Lung (tissue), 12 donors: ENCODE data around the gene CLIC1. TPM values are rescaled to one million over a fixed set of nuclear protein-coding genes. Genes with fewer than 3 reads are reported as not detected.
A peak's percentile ranks its signal among the peaks of the same experiment; 100 is the strongest.

Experiments used
- ATAC-seq: fragments of 200-7000 bp; cut with Tn5 transposase; one replicate; pipeline ENCODE4 v1.9.1; 2020; ENCODE audit warnings: moderate number of reproducible peaks; ENCODE audit not compliant: insufficient read depth, low FRiP score
- DNase-seq, 3 donors: peaks; one replicate each; pipeline ENCODE4 v3.0.0-alpha.2; 2013 to 2017
- H3K27ac ChIP-seq, 2 donors: one replicate each; pipeline ENCODE4 v1.5.1; 2013; ENCODE audit warnings: mild to moderate bottlenecking in 2 of 2, moderate library complexity in 2 of 2, control low read depth in 1 of 2, inconsistent platforms in 1 of 2, low read depth in 1 of 2, low read length in 1 of 2
- H3K27me3 ChIP-seq, 3 donors: one replicate each; pipeline ENCODE4 v1.5.1; 2013; ENCODE audit warnings: low read length in 2 of 3; ENCODE audit not compliant: control insufficient read depth in 3 of 3, insufficient read depth in 3 of 3
- H3K36me3 ChIP-seq, 4 donors: one replicate each; pipeline ENCODE4 v1.5.1; 2013; ENCODE audit warnings: low read length in 4 of 4, mild to moderate bottlenecking in 1 of 4, moderate library complexity in 1 of 4; ENCODE audit not compliant: control insufficient read depth in 4 of 4, insufficient read depth in 4 of 4
- H3K4me1 ChIP-seq, 5 donors: one replicate each; pipeline ENCODE4 v1.5.1; 2013; ENCODE audit warnings: low read length in 5 of 5, mild to moderate bottlenecking in 2 of 5, moderate library complexity in 1 of 5; ENCODE audit not compliant: control insufficient read depth in 5 of 5, insufficient read depth in 5 of 5
- H3K4me3 ChIP-seq: one replicate; pipeline ENCODE4 v1.5.1; 2013; ENCODE audit warnings: mild to moderate bottlenecking, control low read depth, moderate library complexity
- H3K9ac ChIP-seq, 2 donors: one replicate each; pipeline ENCODE4 v1.5.1; 2013; ENCODE audit warnings: low read length in 2 of 2, control low read depth in 1 of 2; ENCODE audit not compliant: insufficient read depth in 1 of 2
- H3K9me3 ChIP-seq, 4 donors: one replicate each; pipeline ENCODE4 v1.5.1; 2013; ENCODE audit warnings: low read length in 3 of 4, mild to moderate bottlenecking in 1 of 4, moderate library complexity in 1 of 4; ENCODE audit not compliant: control insufficient read depth in 4 of 4, insufficient read depth in 3 of 4
- WGBS, 2 donors: extraction: QIAGEN DNeasy Blood & Tissue Kit; methylation state at CpG; one replicate each; pipeline ENCODE4 v1.1.7; 2013; 5-methylcytosine and 5-hydroxymethylcytosine counted together
- polyA plus RNA-seq, 2 donors: library from polyadenylated mRNA; stranded (reverse); fragments of 200-250 nt; gene quantifications; one replicate each; pipeline ENCODE4 v1.2.1, GENCODE V29; 2013
- total RNA-seq, 2 donors: library from RNA; depleted of rRNA in 1 of 2; stranded (reverse); fragments of >200 nt in 1 of 2; gene quantifications; one replicate each; pipeline ENCODE4 v1.2.1, GENCODE V29; 2014 to 2021
- TF ChIP-seq, protein P1 (sequence below): IDR thresholded peaks from 2 replicates; pipeline ENCODE4 v1.5.1; 2012; ENCODE audit warnings: mild to moderate bottlenecking; ENCODE audit errors: control extremely low read depth, extremely low read depth
- donor health status: control.
- donor health status: control.
- donor health status: Bipolar disorder and iron deficiency.
- donor health status: healthy.
- donor health status: DM: yes; HTN: yes; CAD: no.

CLIC1 gene
- total and polyA plus RNA-seq, 4 donors, result 231 to 763 (median 378) TPM

DNA sequence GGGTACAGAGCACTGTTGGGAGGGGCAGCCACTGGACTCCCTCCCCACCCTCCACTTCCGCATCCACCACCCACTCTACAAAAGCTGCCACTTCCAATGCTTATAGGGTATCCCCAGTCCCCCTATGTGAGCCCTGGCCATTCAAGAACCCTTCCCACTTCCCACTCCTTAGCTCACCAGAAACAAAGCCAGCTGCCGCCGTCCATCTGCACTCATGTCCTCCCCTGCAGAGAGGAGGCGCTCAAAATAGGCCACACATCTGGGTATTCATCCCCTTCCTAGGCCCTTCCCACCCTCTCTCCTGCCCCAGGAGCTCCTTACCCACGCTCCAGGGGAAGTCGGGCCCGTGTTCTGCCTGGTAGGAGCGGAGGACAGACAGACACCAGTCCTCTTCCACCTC, 49.0 kb downstream of the CLIC1 start:
- no peaks in the 10 kb centered on the region for H3K9me3 ChIP-seq
- TF ChIP-seq, protein P1, sequence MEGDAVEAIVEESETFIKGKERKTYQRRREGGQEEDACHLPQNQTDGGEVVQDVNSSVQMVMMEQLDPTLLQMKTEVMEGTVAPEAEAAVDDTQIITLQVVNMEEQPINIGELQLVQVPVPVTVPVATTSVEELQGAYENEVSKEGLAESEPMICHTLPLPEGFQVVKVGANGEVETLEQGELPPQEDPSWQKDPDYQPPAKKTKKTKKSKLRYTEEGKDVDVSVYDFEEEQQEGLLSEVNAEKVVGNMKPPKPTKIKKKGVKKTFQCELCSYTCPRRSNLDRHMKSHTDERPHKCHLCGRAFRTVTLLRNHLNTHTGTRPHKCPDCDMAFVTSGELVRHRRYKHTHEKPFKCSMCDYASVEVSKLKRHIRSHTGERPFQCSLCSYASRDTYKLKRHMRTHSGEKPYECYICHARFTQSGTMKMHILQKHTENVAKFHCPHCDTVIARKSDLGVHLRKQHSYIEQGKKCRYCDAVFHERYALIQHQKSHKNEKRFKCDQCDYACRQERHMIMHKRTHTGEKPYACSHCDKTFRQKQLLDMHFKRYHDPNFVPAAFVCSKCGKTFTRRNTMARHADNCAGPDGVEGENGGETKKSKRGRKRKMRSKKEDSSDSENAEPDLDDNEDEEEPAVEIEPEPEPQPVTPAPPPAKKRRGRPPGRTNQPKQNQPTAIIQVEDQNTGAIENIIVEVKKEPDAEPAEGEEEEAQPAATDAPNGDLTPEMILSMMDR, result no peak
- no peaks in the 10 kb centered on the region for H3K27me3 ChIP-seq
- ATAC-seq (no peak), DNase-seq (no peak)
- H3K27ac ChIP-seq, result no peak overlapping the region
- peaks cover 0 to 8% (median 0%) of the 10 kb centered on the region in 5 donors for H3K4me1 ChIP-seq
- no peak overlapping the region for H3K9ac ChIP-seq
- H3K36me3 ChIP-seq, result peaks cover 9 to 47% (median 23%) of the 10 kb centered on the region in 4 donors
- WGBS, 2 donors, result 89 to 95% methylated on average over 8 of the region's 8 CpGs
- no peak overlapping the region for H3K4me3 ChIP-seq

DNA sequence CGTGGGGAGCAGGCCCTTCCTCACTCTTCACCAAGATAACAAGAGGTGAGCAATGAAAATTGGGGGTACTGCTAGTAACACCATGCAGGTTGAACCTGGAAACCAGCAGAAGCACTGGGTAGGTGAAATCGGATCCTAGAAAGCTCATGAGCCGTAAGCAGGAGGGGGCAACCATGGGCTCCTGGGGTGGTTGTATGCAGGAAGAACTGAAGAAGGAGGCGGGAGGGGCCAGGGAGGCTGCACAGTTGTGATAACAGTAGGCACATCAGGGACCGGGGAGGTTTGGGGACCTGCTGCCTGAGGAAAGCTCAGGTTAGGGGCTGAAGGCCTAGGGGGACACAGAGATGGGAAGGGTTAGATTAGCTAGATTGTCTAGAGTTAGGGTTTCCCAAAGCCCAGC, 49.8 kb downstream of the CLIC1 start:
- 86 to 88% methylated on average over 5 of the region's 5 CpGs for WGBS, 2 donors
- Histone ChIP-seq H3K4me1 (peaks cover 0 to 11% (median 0%) of the 10 kb centered on the region in 5 donors), H3K27me3 (no peaks in the 10 kb centered on the region), H3K9ac (no peak overlapping the region), H3K9me3 (no peaks in the 10 kb centered on the region), H3K27ac (no peak overlapping the region), H3K36me3 (peaks cover 8 to 43% (median 23%) of the 10 kb centered on the region in 4 donors), H3K4me3 (no peak overlapping the region)
- DNase-seq, result no peak
- TF ChIP-seq, protein P1, result no peak
- ATAC-seq, result no peak

DNA sequence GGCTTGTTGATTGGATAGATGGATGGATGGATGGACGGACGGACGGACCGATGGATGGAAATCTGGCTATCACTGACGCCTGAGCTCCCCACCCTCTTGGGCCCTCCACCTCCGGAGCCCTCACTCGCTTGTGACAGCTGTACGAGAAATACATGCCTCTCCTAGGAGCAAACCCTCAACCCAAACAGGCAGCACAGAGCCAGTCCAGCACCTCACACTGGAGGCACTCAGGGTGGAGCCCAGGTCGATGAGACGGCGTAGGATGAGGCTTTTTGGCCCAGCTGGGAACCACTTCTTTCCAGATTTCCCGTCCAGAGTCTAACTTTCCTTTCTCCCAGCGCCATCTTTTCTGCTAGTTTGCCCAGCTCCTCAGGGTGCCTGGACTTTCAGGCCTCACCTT, 52.7 kb downstream of the CLIC1 start:
- no peak overlapping the region for H3K27ac ChIP-seq
- ATAC-seq (no peak), DNase-seq (peak in 2 of 3 donors; percentile 13 to 18)
- no peak overlapping the region for H3K4me3 ChIP-seq
- H3K4me1 ChIP-seq, result peaks cover 0 to 23% (median 4%) of the 10 kb centered on the region in 5 donors
- TF ChIP-seq, protein P1, result no peak
- no peaks in the 10 kb centered on the region for H3K27me3 ChIP-seq
- H3K9me3 ChIP-seq, result no peaks in the 10 kb centered on the region
- 81 to 90% methylated on average over 13 of the region's 13 CpGs for WGBS, 2 donors
- H3K9ac ChIP-seq, result peak overlapping the region in 1 of 2 donors; percentile 28
- peaks cover 7 to 18% (median 13%) of the 10 kb centered on the region in 4 donors for H3K36me3 ChIP-seq
